Measurements from ENCODE around the gene EPHA8.

- TF ChIP-seq EZH2 (IDR thresholded peaks at IDR 0.05; ENCODE audit: low read length, unreplicated experiment), result no peak
- no peak for TF ChIP-seq CTCF (conservative IDR thresholded peaks at IDR 0.05; ENCODE audit: low read depth, low read length)
- TF ChIP-seq EZH2phosphoT487 (IDR thresholded peaks at IDR 0.05; ENCODE audit: borderline replicate concordance, low read length), result no peak
These were observed 28.8 kb downstream of the EPHA8 start for GRCh38 chr1:22592051-22592450.

All from PC-3 (cell line).